Esophagus squamous epithelium (tissue), 5 donors: Measurements from ENCODE around the gene PPP2R3A. TPM values are rescaled to one million over a fixed set of nuclear protein-coding genes. Genes with fewer than 3 reads are reported as not detected.
"Not testable (repeated sequence)": the region's sequence is repeated elsewhere in the genome, so short reads cannot be mapped to it uniquely, and the experiment has no call there.

Experiments used
- DNase-seq: peaks from one replicate; lab custom pipeline; 2025; lab: John Stamatoyannopoulos, UW
- H3K27ac ChIP-seq, 4 donors: fragments of 200-600 bp; sonication (generic); one replicate each; pipeline ENCODE4 v1.5.1; 2016 to 2019; ENCODE audit warnings: mild to moderate bottlenecking in 1 of 4
- H3K27me3 ChIP-seq, 4 donors: fragments of 200-600 bp; sonication (generic); 1 replicate in 3 of 4; 2 replicates in 1 of 4; pipeline versions ENCODE4 v1.5.1 to v1.6.0; 2017 to 2021; ENCODE audit warnings: antibody characterized with exemption in 1 of 4
- H3K36me3 ChIP-seq, 3 donors: fragments of 200-600 bp; sonication (generic); one replicate each; pipeline ENCODE4 v1.5.1; 2016 to 2019
- H3K4me1 ChIP-seq, 3 donors: fragments of 200-600 bp; sonication (generic); one replicate each; pipeline ENCODE4 v1.5.1; 2017 to 2019
- H3K4me3 ChIP-seq, 4 donors: fragments of 200-600 bp; sonication (generic); 1 replicate in 3 of 4; 2 replicates in 1 of 4; pipeline ENCODE4 v1.5.1; 2016 to 2019; ENCODE audit warnings: mild to moderate bottlenecking in 2 of 4, moderate library complexity in 1 of 4
- H3K9me3 ChIP-seq, 3 donors: fragments of 200-600 bp; sonication (generic); one replicate each; pipeline ENCODE4 v1.5.1; 2016 to 2019
- CTCF ChIP-seq, 6 experiments: fragments of 450-650 bp in 4 of 6; fragments of 200-600 bp in 2 of 6; sonication (generic) in 2 of 6; IDR thresholded peaks; one replicate each; pipeline ENCODE4 v1.5.1; 2016 to 2019; ENCODE audit warnings: antibody characterized with exemption in 6 of 6, mild to moderate bottlenecking in 4 of 6, moderate library complexity in 4 of 6
- POLR2A ChIP-seq, 4 donors: fragments of 450-650 bp; IDR thresholded peaks; one replicate each; pipeline ENCODE4 v1.6.1; 2017; ENCODE audit warnings: antibody characterized with exemption in 4 of 4, mild to moderate bottlenecking in 4 of 4, moderate library complexity in 3 of 4
- WGBS, 2 donors: methylation state at CpG; one replicate each; pipeline ENCODE4 v1.1.5; 2018; 5-methylcytosine and 5-hydroxymethylcytosine counted together
- intact Hi-C: fragments of 100-400 bp; cut with DNase I; formaldehyde crosslinking; loops from one replicate; pipeline ENCODE4 v1.15.0; 2022
- total RNA-seq, 4 donors: library from RNA; depleted of rRNA; stranded (reverse); fragments of >200 nt; gene quantifications; one replicate each; pipeline ENCODE4 v1.1.0, GENCODE V29; 2016
- donor health status: DM: yes; HTN: yes; CAD: no.

The PPP2R3A gene
- total RNA-seq, 4 donors from 2014 or later: 9.4 to 15.6 (median 13.6) TPM

GRCh38 chr3:136186846-136187245, 221.3 kb downstream of the PPP2R3A start:
- TF ChIP-seq CTCF (IDR thresholded peaks at IDR 0.05) (no peak), POLR2A (IDR thresholded peaks at IDR 0.05) (no peak)
- Histone ChIP-seq H3K27me3 (no peaks in the 10 kb centered on the region), H3K4me1 (peaks cover 26 to 96% (median 53%) of the 10 kb centered on the region in 3 donors), H3K4me3 (peak overlapping the region in 1 of 4 donors; percentile 8), H3K27ac (peak overlapping the region in 2 of 4 donors; percentile 1 to 38), H3K9me3 (no peaks in the 10 kb centered on the region), H3K36me3 (no peaks in the 10 kb centered on the region)
- DNase-seq: no peak
- intact Hi-C loops: no loop called here
- 51 to 52% methylated on average over 4 of the region's 4 CpGs for WGBS, 2 donors

DNA sequence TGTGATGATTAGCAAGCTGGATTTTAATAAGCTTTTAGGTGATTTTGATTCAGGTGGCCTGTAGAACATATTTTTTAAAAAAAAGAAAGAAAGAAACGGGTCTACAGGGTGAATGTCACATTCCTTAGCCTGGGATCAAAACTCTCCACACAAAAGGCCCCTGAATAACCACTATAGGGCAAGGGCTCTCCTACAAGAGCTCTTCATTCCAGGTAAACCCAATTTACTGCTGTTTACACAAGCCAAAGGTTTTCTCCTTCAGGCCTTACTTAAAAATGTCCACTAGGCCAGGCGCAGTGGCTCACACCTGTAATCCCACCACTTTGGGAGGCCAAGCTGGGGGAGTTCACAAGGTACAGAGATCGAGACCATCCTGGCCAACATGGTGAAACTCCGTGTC, 222.3 kb downstream of the PPP2R3A start:
- Histone ChIP-seq H3K27me3 (no peaks in the 10 kb centered on the region), H3K4me3 (no peak overlapping the region), H3K4me1 (peaks cover 22 to 96% (median 52%) of the 10 kb centered on the region in 3 donors), H3K27ac (no peak overlapping the region), H3K9me3 (no peaks in the 10 kb centered on the region), H3K36me3 (no peaks in the 10 kb centered on the region)
- no peak for DNase-seq
- WGBS, 2 donors: 42 to 70% methylated on average over 2 to 3 of the region's 4 CpGs
- intact Hi-C loops: no loop called here
- TF ChIP-seq CTCF (IDR thresholded peaks at IDR 0.05) (no peak), POLR2A (IDR thresholded peaks at IDR 0.05) (no peak)

- no peak for DNase-seq
- H3K36me3 ChIP-seq: no peaks in the 10 kb centered on the region
- TF ChIP-seq POLR2A (IDR thresholded peaks at IDR 0.05): no peak
- TF ChIP-seq CTCF (IDR thresholded peaks at IDR 0.05): no peak
- intact Hi-C loops: no loop called here
- peaks cover 22 to 97% (median 50%) of the 10 kb centered on the region in 3 donors for H3K4me1 ChIP-seq
- no peaks in the 10 kb centered on the region for H3K27me3 ChIP-seq
- H3K4me3 ChIP-seq: no peak overlapping the region
- no peaks in the 10 kb centered on the region for H3K9me3 ChIP-seq
- H3K27ac ChIP-seq: no peak overlapping the region
- 67 to 73% methylated on average over 5 of the region's 5 CpGs for WGBS, 2 donors
Measured at GRCh38 chr3:136189043-136189442, 223.5 kb downstream of the PPP2R3A start.

DNA sequence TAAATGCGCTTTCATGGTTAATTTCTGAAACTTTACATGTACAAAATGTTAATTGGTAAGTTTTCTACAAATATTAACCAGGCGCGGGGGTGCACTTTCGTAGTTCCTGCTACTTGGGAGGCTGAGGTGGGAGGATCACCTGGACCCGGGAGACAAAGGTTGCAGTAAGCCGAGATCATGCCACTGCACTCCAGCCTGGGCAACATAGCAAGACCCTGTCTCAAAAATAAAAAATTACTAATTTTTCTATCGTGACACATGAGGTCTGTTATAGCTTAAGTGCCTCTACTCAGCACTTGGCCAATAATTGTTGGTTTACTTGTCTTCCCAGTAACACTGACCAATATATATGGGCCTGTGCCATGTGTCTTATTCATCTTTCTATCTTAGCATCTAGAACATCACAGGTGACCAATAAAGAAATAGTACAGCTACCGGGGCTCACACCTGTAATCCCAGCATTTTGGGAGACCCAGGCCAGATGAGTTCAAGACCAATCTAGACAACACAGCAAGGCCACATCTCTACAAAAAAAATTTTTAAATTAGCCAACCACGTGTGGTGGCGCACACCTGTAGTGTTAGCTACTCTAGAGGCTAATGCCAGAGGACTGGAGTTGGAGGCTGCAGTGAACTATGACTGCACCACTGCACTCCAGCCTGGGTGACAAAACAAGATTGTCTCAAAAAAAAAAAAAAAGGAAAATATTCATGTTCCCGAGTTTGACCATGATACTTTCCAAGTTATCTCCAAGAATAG, 224.5 kb downstream of the PPP2R3A start:
- Histone ChIP-seq H3K36me3 (no peaks in the 10 kb centered on the region), H3K9me3 (no peaks in the 10 kb centered on the region), H3K27me3 (no peaks in the 10 kb centered on the region), H3K4me3 (no peak overlapping the region), H3K27ac (no peak overlapping the region), H3K4me1 (peaks cover 22 to 87% (median 50%) of the 10 kb centered on the region in 3 donors)
- DNase-seq: no peak
- intact Hi-C loops: no loop called here
- TF ChIP-seq CTCF (IDR thresholded peaks at IDR 0.05) (no peak), POLR2A (IDR thresholded peaks at IDR 0.05) (no peak)
- 86 to 89% methylated on average over 11 of the region's 11 CpGs for WGBS, 2 donors

DNA sequence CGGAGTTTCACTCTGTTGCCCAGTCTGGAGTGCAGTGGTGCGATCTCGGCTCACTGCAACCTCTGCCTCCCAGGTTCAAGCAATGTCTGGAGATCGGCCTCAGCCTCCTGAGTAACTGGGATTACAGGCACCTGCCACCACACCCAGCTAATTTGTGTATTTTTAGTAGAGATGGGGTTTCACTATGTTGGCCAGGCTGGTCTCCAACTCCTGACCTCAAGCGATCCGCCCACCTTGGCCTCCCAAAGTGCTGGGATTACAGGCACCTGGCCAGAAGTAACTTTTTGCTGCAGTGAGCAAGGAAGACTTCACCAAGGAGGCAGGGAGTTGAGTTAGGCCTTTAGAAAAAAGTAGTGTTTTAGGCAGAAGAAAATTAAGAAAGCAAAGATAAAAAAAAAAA, 226.7 kb downstream of the PPP2R3A start:
- H3K36me3 ChIP-seq, H3K27me3 ChIP-seq, DNase-seq, H3K9me3 ChIP-seq, intact Hi-C loops: not testable (repeated sequence)
- peaks cover 14 to 73% (median 37%) of the 10 kb centered on the region in 3 donors for H3K4me1 ChIP-seq
- WGBS, 2 donors: 9% methylated on average over 4 to 6 of the region's 6 CpGs
- peak overlapping the region; percentile 72 to 86 (median 80) for H3K4me3 ChIP-seq
- peak overlapping the region in 3 of 4 donors; percentile 3 to 100 (median 98) for H3K27ac ChIP-seq
